CD14-positive monocyte (primary cell): Measurements from ENCODE around the gene IFT27. TPM values are rescaled to one million over a fixed set of nuclear protein-coding genes. Genes with fewer than 3 reads are reported as not detected.

Source experiments
- DNase-seq, 3 donors: peaks; one replicate each; pipeline ENCODE4 v3.0.0-alpha.2; 2011 to 2022
- H2AFZ ChIP-seq: 2 replicates; pipeline ENCODE4 v1.6.0; 2012; ENCODE audit warnings: mild to moderate bottlenecking, low read depth, low read length, inconsistent platforms; ENCODE audit not compliant: insufficient read depth, poor library complexity, severe bottlenecking
- H3K27ac ChIP-seq, 2 donors: 1 replicate in 1 of 2; 2 replicates in 1 of 2; pipeline ENCODE4 v1.5.1; 2012 to 2013; ENCODE audit warnings: low read length in 2 of 2, control low read depth in 1 of 2, inconsistent platforms in 1 of 2, low read depth in 1 of 2, mild to moderate bottlenecking in 1 of 2
- H3K27me3 ChIP-seq, 2 donors: one replicate each; pipeline versions ENCODE4 v1.6.0 to v1.6.1; 2011 to 2013; ENCODE audit warnings: low read length in 2 of 2; ENCODE audit not compliant: control insufficient read depth in 2 of 2, insufficient read depth in 2 of 2
- H3K36me3 ChIP-seq, 2 donors: replicated peaks in 1 of 2; 1 replicate in 1 of 2; 2 replicates in 1 of 2; pipeline versions ENCODE4 v1.5.1 to v1.6.1; 2012 to 2013; ENCODE audit warnings: low read length in 2 of 2, control low read depth in 1 of 2, inconsistent platforms in 1 of 2, mild to moderate bottlenecking in 1 of 2; ENCODE audit not compliant: insufficient read depth in 2 of 2, control insufficient read depth in 1 of 2
- H3K4me1 ChIP-seq, 2 donors: 1 replicate in 1 of 2; 2 replicates in 1 of 2; pipeline versions ENCODE4 v1.5.1 to v1.6.1; 2012 to 2013; ENCODE audit warnings: low read length in 2 of 2, control low read depth in 1 of 2, inconsistent platforms in 1 of 2, mild to moderate bottlenecking in 1 of 2, moderate library complexity in 1 of 2; ENCODE audit not compliant: insufficient read depth in 2 of 2, control insufficient read depth in 1 of 2
- H3K4me2 ChIP-seq: replicated peaks from 2 replicates; pipeline ENCODE3; 2012; ENCODE audit warnings: low read length, moderate library complexity, mild to moderate bottlenecking; ENCODE audit not compliant: poor library complexity, severe bottlenecking; ENCODE audit errors: extremely low read depth
- H3K4me3 ChIP-seq, 3 experiments: fragments of 200-600 bp in 1 of 3; sonication (generic) in 1 of 3; replicated peaks in 1 of 3; 1 replicate in 2 of 3; 2 replicates in 1 of 3; pipeline ENCODE4 v1.5.1; 2011 to 2013; ENCODE audit warnings: low read length in 3 of 3, mild to moderate bottlenecking in 3 of 3, control low read depth in 2 of 3, low read depth in 2 of 3, inconsistent platforms in 1 of 3, moderate library complexity in 1 of 3
- H3K79me2 ChIP-seq: 2 replicates; pipeline ENCODE4 v1.6.0; 2012; ENCODE audit warnings: mild to moderate bottlenecking, control low read depth, inconsistent platforms, low read length, moderate library complexity; ENCODE audit not compliant: insufficient read depth
- H3K9ac ChIP-seq: 2 replicates; pipeline ENCODE4 v1.6.0; 2017; ENCODE audit warnings: low read length, mild to moderate bottlenecking; ENCODE audit not compliant: insufficient read depth, poor library complexity, severe bottlenecking
- H3K9me3 ChIP-seq, 2 donors: replicated peaks in 1 of 2; 1 replicate in 1 of 2; 2 replicates in 1 of 2; pipeline versions ENCODE4 v1.5.1 to v1.6.1; 2012 to 2013; ENCODE audit warnings: low read length in 2 of 2, control low read depth in 1 of 2; ENCODE audit not compliant: control insufficient read depth in 1 of 2, insufficient read depth in 1 of 2
- H4K20me1 ChIP-seq: 2 replicates; pipeline ENCODE4 v1.6.0; 2012; ENCODE audit warnings: mild to moderate bottlenecking, low read length, control low read depth, moderate library complexity; ENCODE audit not compliant: insufficient read depth
- H3K27ac Mint-ChIP-seq, 7 donors: one replicate each; pipeline ENCODE4 v1.8.0; 2020; ENCODE audit warnings: mild to moderate bottlenecking in 7 of 7, mixed read lengths in 7 of 7, moderate library complexity in 6 of 7, inconsistent platforms in 2 of 7
- H3K27me3 Mint-ChIP-seq, 3 donors: one replicate each; pipeline ENCODE4 v1.8.0; 2021 to 2022; ENCODE audit warnings: low read depth in 3 of 3, mild to moderate bottlenecking in 3 of 3, mixed read lengths in 3 of 3, moderate library complexity in 3 of 3, inconsistent platforms in 1 of 3
- H3K36me3 Mint-ChIP-seq, 2 donors: one replicate each; pipeline ENCODE4 v1.8.0; 2020; ENCODE audit warnings: mixed read lengths in 2 of 2, inconsistent platforms in 1 of 2, mild to moderate bottlenecking in 1 of 2
- H3K4me1 Mint-ChIP-seq: one replicate; pipeline ENCODE4 v1.8.0; 2020; ENCODE audit warnings: mild to moderate bottlenecking, mixed read lengths
- H3K4me3 Mint-ChIP-seq, 2 donors: one replicate each; pipeline ENCODE4 v1.8.0; 2020; ENCODE audit warnings: mild to moderate bottlenecking in 2 of 2, mixed read lengths in 2 of 2, moderate library complexity in 1 of 2
- H3K9me3 Mint-ChIP-seq, 7 donors: one replicate each; pipeline ENCODE4 v1.8.0; 2020 to 2022; ENCODE audit warnings: mixed read lengths in 7 of 7, mild to moderate bottlenecking in 6 of 7, moderate library complexity in 6 of 7, inconsistent platforms in 2 of 7
- WGBS: methylation state at CpG from one replicate; pipeline ENCODE4 v1.1.5; 2013; ENCODE audit warnings: missing lambda C conversion rate; ENCODE audit not compliant: insufficient coverage; 5-methylcytosine and 5-hydroxymethylcytosine counted together
- intact Hi-C, 2 donors: fragments of 100-400 bp; cut with micrococcal nuclease; formaldehyde crosslinking; loops; one replicate each; pipeline versions ENCODE4 v1.15.0 to v1.15.1; 2023
- polyA plus RNA-seq, 3 donors: library from polyadenylated mRNA; depleted of rRNA in 1 of 3; unstranded in 2 of 3; stranded (reverse) in 1 of 3; fragments of 300-500 nt in 2 of 3; fragments of >200 nt in 1 of 3; fragmentation: Illumina TruSeq in 2 of 3; gene quantifications; 1 replicate in 2 of 3; 2 replicates in 1 of 3; pipeline ENCODE4 v1.2.3, GENCODE V29; 2012 to 2021
- TF ChIP-seq, protein P1 (sequence below): fragments of 200-600 bp; IDR thresholded peaks from one replicate; pipeline ENCODE4 v1.8.0; 2022; ENCODE audit warnings: antibody characterized with exemption, mild to moderate bottlenecking

The IFT27 gene
- polyA plus RNA-seq, 3 donors: 12.5 to 16.9 (median 14.6) TPM

DNA sequence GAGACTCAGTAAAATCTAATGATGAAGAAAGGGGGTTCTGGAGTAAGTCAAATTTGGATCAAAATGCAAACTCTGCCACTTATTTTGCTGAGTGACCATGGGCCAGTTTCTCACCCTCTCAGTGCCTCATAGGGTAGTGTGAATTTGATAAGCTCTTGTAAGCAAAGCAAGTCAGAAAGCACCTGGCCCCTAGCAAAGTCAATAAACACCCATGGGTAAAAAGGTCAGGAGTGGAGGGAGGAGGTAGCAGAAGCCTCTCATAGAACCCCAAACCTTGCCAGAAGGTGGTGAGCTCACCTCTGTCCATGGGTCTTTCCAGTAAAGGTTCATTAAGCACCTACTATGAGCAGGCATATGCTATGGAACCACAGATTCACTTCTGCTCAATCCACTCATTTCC is 53.9 kb downstream of the IFT27 start:
- Histone ChIP-seq H3K4me1 (no peaks in the 10 kb centered on the region), H3K4me2 (no peak overlapping the region), H4K20me1 (no peaks in the 10 kb centered on the region), H3K79me2 (no peaks in the 10 kb centered on the region), H3K36me3 (no peaks in the 10 kb centered on the region), H3K27ac (no peak overlapping the region), H3K9ac (no peak overlapping the region), H3K27me3 (peaks cover 6 to 14% of the 10 kb centered on the region in 2 donors), H3K4me3 (no peak overlapping the region), H2AFZ (no peak overlapping the region), H3K9me3 (no peaks in the 10 kb centered on the region)
- H3K27ac Mint-ChIP-seq: no peak overlapping the region
- H3K27me3 Mint-ChIP-seq: peaks cover 23 to 50% (median 24%) of the 10 kb centered on the region in 3 donors
- no peaks in the 10 kb centered on the region for H3K36me3 Mint-ChIP-seq
- DNase-seq: no peak
- intact Hi-C loops: no loop called here
- H3K9me3 Mint-ChIP-seq: peaks cover 0 to 2% (median 0%) of the 10 kb centered on the region in 7 donors
- H3K4me1 Mint-ChIP-seq: no peaks in the 10 kb centered on the region
- H3K4me3 Mint-ChIP-seq: no peak overlapping the region
- TF ChIP-seq, protein P1, sequence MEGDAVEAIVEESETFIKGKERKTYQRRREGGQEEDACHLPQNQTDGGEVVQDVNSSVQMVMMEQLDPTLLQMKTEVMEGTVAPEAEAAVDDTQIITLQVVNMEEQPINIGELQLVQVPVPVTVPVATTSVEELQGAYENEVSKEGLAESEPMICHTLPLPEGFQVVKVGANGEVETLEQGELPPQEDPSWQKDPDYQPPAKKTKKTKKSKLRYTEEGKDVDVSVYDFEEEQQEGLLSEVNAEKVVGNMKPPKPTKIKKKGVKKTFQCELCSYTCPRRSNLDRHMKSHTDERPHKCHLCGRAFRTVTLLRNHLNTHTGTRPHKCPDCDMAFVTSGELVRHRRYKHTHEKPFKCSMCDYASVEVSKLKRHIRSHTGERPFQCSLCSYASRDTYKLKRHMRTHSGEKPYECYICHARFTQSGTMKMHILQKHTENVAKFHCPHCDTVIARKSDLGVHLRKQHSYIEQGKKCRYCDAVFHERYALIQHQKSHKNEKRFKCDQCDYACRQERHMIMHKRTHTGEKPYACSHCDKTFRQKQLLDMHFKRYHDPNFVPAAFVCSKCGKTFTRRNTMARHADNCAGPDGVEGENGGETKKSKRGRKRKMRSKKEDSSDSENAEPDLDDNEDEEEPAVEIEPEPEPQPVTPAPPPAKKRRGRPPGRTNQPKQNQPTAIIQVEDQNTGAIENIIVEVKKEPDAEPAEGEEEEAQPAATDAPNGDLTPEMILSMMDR: no peak

DNA sequence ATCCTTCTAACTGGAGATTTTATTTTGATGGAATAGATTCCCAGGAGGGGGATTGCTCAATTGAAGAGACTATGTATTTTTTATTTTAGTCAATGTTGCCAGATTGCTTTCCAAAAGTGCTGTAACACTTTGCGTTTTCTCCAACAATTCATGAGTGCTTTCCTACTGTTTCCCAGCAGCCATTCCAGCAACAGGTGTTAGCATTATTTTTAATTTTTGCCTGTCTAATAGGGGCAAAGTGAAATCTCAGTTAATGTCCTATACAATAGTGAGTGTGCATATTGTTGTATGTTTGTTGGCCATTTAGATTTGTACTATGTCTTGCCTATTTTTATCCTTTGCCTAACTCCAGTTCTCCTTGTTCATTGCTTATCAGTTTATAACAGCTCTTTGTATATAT is 60.3 kb downstream of the IFT27 start:
- TF ChIP-seq, protein P1: no peak
- Histone ChIP-seq H3K4me1 (no peaks in the 10 kb centered on the region), H3K4me2 (no peak overlapping the region), H3K27me3 (peaks cover 3 to 8% of the 10 kb centered on the region in 2 donors), H2AFZ (no peak overlapping the region), H3K4me3 (no peak overlapping the region), H3K79me2 (no peaks in the 10 kb centered on the region), H3K9ac (no peak overlapping the region), H3K36me3 (no peaks in the 10 kb centered on the region), H3K9me3 (no peaks in the 10 kb centered on the region), H3K27ac (no peak overlapping the region), H4K20me1 (no peaks in the 10 kb centered on the region)
- H3K4me1 Mint-ChIP-seq: no peaks in the 10 kb centered on the region
- DNase-seq: no peak
- no peaks in the 10 kb centered on the region for H3K36me3 Mint-ChIP-seq
- no peak overlapping the region for H3K4me3 Mint-ChIP-seq
- intact Hi-C loops: no loop called here
- H3K9me3 Mint-ChIP-seq: peaks cover 0 to 2% (median 0%) of the 10 kb centered on the region in 7 donors
- peaks cover 7 to 27% (median 8%) of the 10 kb centered on the region in 3 donors for H3K27me3 Mint-ChIP-seq
- H3K27ac Mint-ChIP-seq: no peak overlapping the region
- no CpG with 5 or more reads among the region's 1 CpG for WGBS
